HepG2 (cell line): ENCODE measurements around the gene SCUBE2. TPM values are rescaled to one million over a fixed set of nuclear protein-coding genes. Genes with fewer than 3 reads are reported as not detected.

ENCODE experiments used
- ATAC-seq: fragments of 200-7000 bp; cut with Tn5 transposase; 3 replicates; pipeline ENCODE4 v1.9.1; 2020; ENCODE audit warnings: mild to moderate bottlenecking, moderate library complexity
- BruUV-seq: library from RNA; stranded (reverse); fragments of 400-500 nt; replicated peaks from 2 replicates; lab custom pipeline; 2021; lab: Mats Ljungman, UMichigan
- CTCF ChIA-PET: fragments of 300-600 bp; formaldehyde crosslinking; extraction: SDS; loops from one replicate; lab custom pipeline; 2021; ENCODE audit warnings: low total read pairs, inconsistent platforms, low intra/inter-chr PET ratio; lab: Yijun Ruan, JAX
- POLR2A ChIA-PET: fragments of 350-600 bp; sonication (Branson Sonifier 250); formaldehyde crosslinking; loops from one replicate; lab custom pipeline; 2020; ENCODE audit warnings: antibody characterized with exemption, inconsistent platforms; lab: Yijun Ruan, JAX
- DNase-seq: peaks from one replicate; pipeline ENCODE4 v3.0.0-alpha.2; 2015; ENCODE audit warnings: low spot score
- FAIRE-seq: peaks from 3 replicates; lab custom pipeline; 2011; peaks lifted over from hg19 to GRCh38; lab: Jason Lieb, UNC
- H2AFZ ChIP-seq: one replicate; pipeline ENCODE4 v1.6.1; 2011; ENCODE audit warnings: low read length, inconsistent platforms
- H3K27ac ChIP-seq: fragments of 300-600 bp; 3 replicates; pipeline ENCODE4 v1.8.0; 2011; ENCODE audit warnings: mixed run types, mild to moderate bottlenecking, mixed read lengths, low read length, inconsistent platforms; ENCODE audit not compliant: insufficient read depth; ENCODE audit errors: extremely low read length
- H3K27me3 ChIP-seq, 2 experiments: fragments of 200-600 bp in 1 of 2; 2 replicates in 1 of 2; 3 replicates in 1 of 2; pipeline versions ENCODE4 v1.6.0 to v1.8.0; 2011; ENCODE audit warnings: low read length in 2 of 2, mild to moderate bottlenecking in 2 of 2, moderate library complexity in 2 of 2, inconsistent platforms in 1 of 2; ENCODE audit not compliant: insufficient read depth in 2 of 2, control insufficient read depth in 1 of 2
- H3K36me3 ChIP-seq, 2 experiments: fragments of 200-600 bp in 1 of 2; replicated peaks in 1 of 2; 2 replicates in 1 of 2; 3 replicates in 1 of 2; pipeline versions ENCODE4 v1.5.1 to v1.8.0; 2011; ENCODE audit warnings: low read length in 2 of 2, inconsistent platforms in 1 of 2; ENCODE audit not compliant: insufficient read depth in 2 of 2, control insufficient read depth in 1 of 2
- H3K4me1 ChIP-seq: 2 replicates; pipeline ENCODE4 v1.5.1; 2012; ENCODE audit warnings: low read length, inconsistent platforms; ENCODE audit not compliant: insufficient read depth
- H3K4me2 ChIP-seq: 2 replicates; pipeline ENCODE4 v1.6.0; 2011; ENCODE audit warnings: low read depth, low read length, inconsistent platforms
- H3K4me3 ChIP-seq, 3 experiments: fragments of 200-600 bp in 1 of 3; sonication (generic), shearing (Covaris generic) in 1 of 3; replicated peaks in 1 of 3; 2 replicates each; pipeline ENCODE4 v1.5.1; 2011 to 2016; ENCODE audit warnings: low read length in 3 of 3, inconsistent platforms in 2 of 3, low read depth in 2 of 3, mild to moderate bottlenecking in 2 of 3, control low read depth in 1 of 3, mixed read lengths in 1 of 3; ENCODE audit not compliant: insufficient read depth in 1 of 3
- H3K79me2 ChIP-seq: one replicate; pipeline ENCODE4 v1.6.1; 2011; ENCODE audit warnings: low read length, inconsistent platforms; ENCODE audit not compliant: insufficient read depth
- H3K9ac ChIP-seq: 2 replicates; pipeline ENCODE4 v1.6.0; 2011; ENCODE audit warnings: mild to moderate bottlenecking, low read depth, low read length, inconsistent platforms; ENCODE audit not compliant: insufficient read depth
- H3K9me3 ChIP-seq: 2 replicates; pipeline ENCODE4 v1.5.1; 2012; ENCODE audit warnings: mild to moderate bottlenecking, low read length
- H4K20me1 ChIP-seq: 2 replicates; pipeline ENCODE4 v1.6.0; 2011; ENCODE audit warnings: inconsistent platforms, mild to moderate bottlenecking, low read length, moderate library complexity; ENCODE audit not compliant: insufficient read depth
- KAT2B ChIP-seq: fragments of 150-350 bp; IDR thresholded peaks from 2 replicates; pipeline ENCODE4 v1.6.1; 2014; ENCODE audit warnings: low read depth, low read length, borderline replicate concordance
- RFX3 ChIP-seq: IDR thresholded peaks from 2 replicates; pipeline ENCODE4 v1.6.1; 2016; ENCODE audit warnings: missing biosample characterization, missing genetic modification reagents
- SRSF1 ChIP-seq: fragments of 200-400 bp; formaldehyde crosslinking; optimal IDR thresholded peaks from 2 replicates; pipeline ENCODE3; 2017; ENCODE audit warnings: mild to moderate bottlenecking, low read depth, low read length, moderate library complexity
- ZNF850 ChIP-seq: sonication (generic); formaldehyde crosslinking; conservative IDR thresholded peaks from 2 replicates; pipeline ENCODE4 v1.9.0; 2021; ENCODE audit warnings: mild to moderate bottlenecking, missing genetic modification reagents
- WGBS: methylation state at CpG from one replicate; pipeline ENCODE4 v1.1.6; 2017; ENCODE audit warnings: low lambda C conversion rate; 5-methylcytosine and 5-hydroxymethylcytosine counted together
- in situ Hi-C: cut with HindIII; loops from 2 replicates; pipeline ENCODE4 v1.10.0; 2017; ENCODE audit warnings: low pct_unique_long_range_greater_than_20kb; ENCODE audit not compliant: extremely low pct_ligation_motif_present
- intact Hi-C: fragments of 100-400 bp; cut with micrococcal nuclease; formaldehyde crosslinking; loops from one replicate; pipeline ENCODE4 v1.10.0; 2022; ENCODE audit not compliant: unreplicated experiment
- polyA plus RNA-seq, 8 experiments: library from polyadenylated mRNA; depleted of rRNA in 3 of 8; stranded (reverse) in 7 of 8; unstranded in 1 of 8; fragments of >200 nt; fragmentation: Illumina TruSeq in 4 of 8; extraction: Trizol in 4 of 8; gene quantifications; 2 replicates each; pipeline versions ENCODE4 v1.2.1 to v1.2.3, GENCODE V29; 2011 to 2016; ENCODE audit warnings: low read depth in 4 of 8, missing spikeins in 1 of 8, mixed read lengths in 1 of 8; ENCODE audit not compliant: insufficient read depth in 1 of 8
- total RNA-seq, 5 experiments: library from RNA; depleted of rRNA; stranded (reverse); fragments of >200 nt; fragmentation: Illumina TruSeq; extraction: Trizol; gene quantifications; 2 replicates each; pipeline ENCODE4 v1.2.3, GENCODE V29; 2016; ENCODE audit warnings: low read depth in 1 of 5
- TF ChIP-seq, protein P1 (sequence below): sonication (generic); formaldehyde crosslinking; IDR thresholded peaks from 2 replicates; pipeline ENCODE4 v1.4.0; 2020; ENCODE audit warnings: missing genetic modification reagents, borderline replicate concordance

SCUBE2 gene
- total and polyA plus RNA-seq, 2 of the 13 experiments (the other 11 are each of a cell fraction or from before 2014, with no cell fraction given), result 0.09 TPM; not detected in 1

GRCh38 chr11:9121469-9121796 lies 30.0 kb upstream of the SCUBE2 start:
- ATAC-seq (no peak), DNase-seq (no peak), FAIRE-seq (no peak)
- H3K4me3 ChIP-seq, result no peak overlapping the region
- H3K27me3 ChIP-seq, result no peaks in the 10 kb centered on the region
- BruUV-seq, result no TSS peak
- H3K27ac ChIP-seq, result no peak overlapping the region
- no peaks in the 10 kb centered on the region for H3K79me2 ChIP-seq
- H3K4me1 ChIP-seq, result no peaks in the 10 kb centered on the region
- ChIA-PET POLR2A (no interaction called here), CTCF (no interaction called here)
- H2AFZ ChIP-seq, result no peak overlapping the region
- in situ Hi-C loops, result no loop called here
- H3K36me3 ChIP-seq, result no peaks in the 10 kb centered on the region
- no peaks in the 10 kb centered on the region for H4K20me1 ChIP-seq
- TF ChIP-seq SRSF1 (no peak), RFX3 (CRISPR knock-in tag) (no peak), ZNF850 (no peak), KAT2B (no peak)
- TF ChIP-seq, protein P1, sequence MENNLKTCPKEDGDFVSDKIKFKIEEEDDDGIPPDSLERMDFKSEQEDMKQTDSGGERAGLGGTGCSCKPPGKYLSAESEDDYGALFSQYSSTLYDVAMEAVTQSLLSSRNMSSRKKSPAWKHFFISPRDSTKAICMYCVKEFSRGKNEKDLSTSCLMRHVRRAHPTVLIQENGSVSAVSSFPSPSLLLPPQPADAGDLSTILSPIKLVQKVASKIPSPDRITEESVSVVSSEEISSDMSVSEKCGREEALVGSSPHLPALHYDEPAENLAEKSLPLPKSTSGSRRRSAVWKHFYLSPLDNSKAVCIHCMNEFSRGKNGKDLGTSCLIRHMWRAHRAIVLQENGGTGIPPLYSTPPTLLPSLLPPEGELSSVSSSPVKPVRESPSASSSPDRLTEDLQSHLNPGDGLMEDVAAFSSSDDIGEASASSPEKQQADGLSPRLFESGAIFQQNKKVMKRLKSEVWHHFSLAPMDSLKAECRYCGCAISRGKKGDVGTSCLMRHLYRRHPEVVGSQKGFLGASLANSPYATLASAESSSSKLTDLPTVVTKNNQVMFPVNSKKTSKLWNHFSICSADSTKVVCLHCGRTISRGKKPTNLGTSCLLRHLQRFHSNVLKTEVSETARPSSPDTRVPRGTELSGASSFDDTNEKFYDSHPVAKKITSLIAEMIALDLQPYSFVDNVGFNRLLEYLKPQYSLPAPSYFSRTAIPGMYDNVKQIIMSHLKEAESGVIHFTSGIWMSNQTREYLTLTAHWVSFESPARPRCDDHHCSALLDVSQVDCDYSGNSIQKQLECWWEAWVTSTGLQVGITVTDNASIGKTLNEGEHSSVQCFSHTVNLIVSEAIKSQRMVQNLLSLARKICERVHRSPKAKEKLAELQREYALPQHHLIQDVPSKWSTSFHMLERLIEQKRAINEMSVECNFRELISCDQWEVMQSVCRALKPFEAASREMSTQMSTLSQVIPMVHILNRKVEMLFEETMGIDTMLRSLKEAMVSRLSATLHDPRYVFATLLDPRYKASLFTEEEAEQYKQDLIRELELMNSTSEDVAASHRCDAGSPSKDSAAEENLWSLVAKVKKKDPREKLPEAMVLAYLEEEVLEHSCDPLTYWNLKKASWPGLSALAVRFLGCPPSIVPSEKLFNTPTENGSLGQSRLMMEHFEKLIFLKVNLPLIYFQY (CRISPR knock-in tag), result no peak
- H3K9ac ChIP-seq, result no peak overlapping the region
- H3K9me3 ChIP-seq, result no peaks in the 10 kb centered on the region
- intact Hi-C loops, result no loop called here
- H3K4me2 ChIP-seq, result no peak overlapping the region
- 90% methylated on average over 2 of the region's 2 CpGs for WGBS
